LNCAP (cell line): ENCODE measurements around the gene KSR1.

Experiments used
- TF ChIP-seq, protein P1 (sequence below): fragments of 450-650 bp; IDR thresholded peaks from 2 replicates; pipeline ENCODE4 v1.5.1; 2017; ENCODE audit warnings: mild to moderate bottlenecking

Gene KSR1

DNA sequence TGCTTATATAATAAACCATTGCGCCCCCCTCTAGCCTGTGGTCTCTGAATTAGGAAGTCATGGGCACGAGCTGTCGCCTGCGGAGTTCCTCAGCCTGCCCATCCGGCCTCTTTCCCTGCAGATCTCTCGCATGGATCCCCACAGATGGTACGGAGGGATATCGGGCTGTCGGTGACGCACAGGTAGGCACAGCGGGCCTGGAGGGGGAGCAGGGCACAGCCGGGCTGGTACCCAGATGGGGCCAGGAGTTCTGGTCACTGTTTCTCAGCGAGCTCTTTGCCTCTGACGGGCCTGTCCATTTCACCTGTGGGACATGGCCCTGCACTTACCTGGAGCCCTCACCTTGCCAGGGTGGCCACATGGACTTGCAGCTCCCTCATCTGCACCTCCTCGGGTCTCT, 132.1 kb downstream of the KSR1 start:
- TF ChIP-seq, protein P1, sequence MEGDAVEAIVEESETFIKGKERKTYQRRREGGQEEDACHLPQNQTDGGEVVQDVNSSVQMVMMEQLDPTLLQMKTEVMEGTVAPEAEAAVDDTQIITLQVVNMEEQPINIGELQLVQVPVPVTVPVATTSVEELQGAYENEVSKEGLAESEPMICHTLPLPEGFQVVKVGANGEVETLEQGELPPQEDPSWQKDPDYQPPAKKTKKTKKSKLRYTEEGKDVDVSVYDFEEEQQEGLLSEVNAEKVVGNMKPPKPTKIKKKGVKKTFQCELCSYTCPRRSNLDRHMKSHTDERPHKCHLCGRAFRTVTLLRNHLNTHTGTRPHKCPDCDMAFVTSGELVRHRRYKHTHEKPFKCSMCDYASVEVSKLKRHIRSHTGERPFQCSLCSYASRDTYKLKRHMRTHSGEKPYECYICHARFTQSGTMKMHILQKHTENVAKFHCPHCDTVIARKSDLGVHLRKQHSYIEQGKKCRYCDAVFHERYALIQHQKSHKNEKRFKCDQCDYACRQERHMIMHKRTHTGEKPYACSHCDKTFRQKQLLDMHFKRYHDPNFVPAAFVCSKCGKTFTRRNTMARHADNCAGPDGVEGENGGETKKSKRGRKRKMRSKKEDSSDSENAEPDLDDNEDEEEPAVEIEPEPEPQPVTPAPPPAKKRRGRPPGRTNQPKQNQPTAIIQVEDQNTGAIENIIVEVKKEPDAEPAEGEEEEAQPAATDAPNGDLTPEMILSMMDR = no peak

DNA sequence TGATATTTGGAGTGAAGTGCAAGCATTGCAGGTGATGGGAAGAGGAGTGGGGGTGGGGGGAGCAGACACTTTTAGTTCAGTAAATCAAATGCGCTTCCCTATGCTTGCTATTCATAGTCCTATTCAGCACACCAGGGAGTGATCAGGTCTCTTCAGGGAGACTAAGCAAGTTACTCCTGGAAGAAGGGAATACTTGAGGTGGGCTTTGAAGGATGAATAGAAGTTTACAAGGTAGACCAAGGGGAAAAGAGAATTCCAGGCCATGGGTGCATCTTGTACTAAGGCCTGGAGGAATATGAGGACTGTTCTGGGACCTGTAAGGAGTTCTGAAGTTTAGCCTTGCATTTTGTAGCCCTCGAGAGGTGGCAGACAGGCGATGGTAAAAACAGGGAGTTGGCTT, 134.6 kb downstream of the KSR1 start:
- TF ChIP-seq, protein P1 = no peak

DNA sequence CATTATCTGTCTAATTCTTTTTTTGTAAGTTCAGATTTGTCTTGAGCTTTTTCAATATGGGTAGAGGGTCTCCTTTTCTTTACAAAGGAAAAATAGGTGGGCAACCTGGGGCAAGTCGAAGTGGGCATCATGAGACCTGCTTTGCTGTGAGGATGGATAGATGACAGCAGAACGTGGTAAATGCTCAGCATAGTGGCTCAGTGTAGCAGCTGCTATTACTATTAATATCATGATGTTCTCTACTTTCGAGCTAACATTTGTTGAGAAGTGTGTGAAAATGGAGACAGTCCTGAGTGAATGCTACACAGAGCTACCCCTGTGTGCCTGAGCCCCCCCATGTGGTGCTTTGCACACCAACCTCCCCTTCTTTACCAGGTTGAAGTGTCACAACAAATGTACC, 135.7 kb downstream of the KSR1 start:
- TF ChIP-seq, protein P1 = no peak

DNA sequence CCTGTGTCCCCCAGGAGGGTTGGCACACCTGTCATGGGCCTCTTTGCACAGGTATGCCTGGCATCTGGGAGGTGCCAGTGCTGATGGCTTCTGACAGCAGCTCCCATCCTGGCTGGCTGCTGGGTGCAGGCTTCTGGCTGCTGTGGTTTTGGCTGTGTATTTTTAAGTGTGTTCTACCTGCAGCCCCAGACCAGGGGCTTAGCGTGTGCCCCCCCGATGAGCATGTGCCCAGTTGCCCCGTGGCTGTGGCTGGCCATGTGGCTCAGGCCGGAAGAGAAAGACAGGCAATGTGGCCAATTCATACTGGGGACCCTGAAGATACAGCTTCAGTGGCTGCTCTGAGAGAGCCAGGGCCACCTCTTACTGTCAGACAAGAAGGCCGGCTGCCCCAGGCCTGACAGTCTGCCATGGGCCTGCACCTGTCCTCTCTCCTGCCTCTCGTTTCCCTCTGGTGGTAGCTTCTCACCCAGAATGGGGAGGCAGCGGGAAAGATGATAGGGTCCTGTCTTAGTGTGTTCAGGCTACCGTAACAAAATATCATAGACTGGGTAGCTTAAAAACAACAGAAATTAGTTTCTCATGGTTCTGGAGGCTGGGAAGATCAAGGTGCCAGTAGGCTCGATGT, 137.1 kb downstream of the KSR1 start:
- TF ChIP-seq, protein P1 = no peak

DNA sequence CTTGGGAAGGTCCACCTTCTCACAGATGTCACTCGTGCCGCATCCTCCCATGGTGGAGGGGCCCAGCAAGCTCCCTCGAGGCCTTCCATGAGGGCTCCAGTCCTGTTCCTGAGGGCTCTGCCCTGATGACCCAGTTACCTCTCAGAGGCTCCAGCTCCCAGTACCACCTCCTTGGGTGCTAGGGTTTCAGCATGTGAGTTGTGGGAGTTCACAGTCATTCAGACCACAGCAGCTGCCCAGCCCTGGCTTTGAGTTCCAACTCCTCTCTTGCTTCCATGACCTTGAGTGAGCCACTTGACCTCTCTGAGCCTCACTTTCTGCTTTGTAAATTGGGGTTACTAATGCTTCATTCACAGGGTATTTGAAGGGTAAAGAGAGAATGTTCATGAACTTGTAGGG, 137.6 kb downstream of the KSR1 start:
- TF ChIP-seq, protein P1 = no peak

DNA sequence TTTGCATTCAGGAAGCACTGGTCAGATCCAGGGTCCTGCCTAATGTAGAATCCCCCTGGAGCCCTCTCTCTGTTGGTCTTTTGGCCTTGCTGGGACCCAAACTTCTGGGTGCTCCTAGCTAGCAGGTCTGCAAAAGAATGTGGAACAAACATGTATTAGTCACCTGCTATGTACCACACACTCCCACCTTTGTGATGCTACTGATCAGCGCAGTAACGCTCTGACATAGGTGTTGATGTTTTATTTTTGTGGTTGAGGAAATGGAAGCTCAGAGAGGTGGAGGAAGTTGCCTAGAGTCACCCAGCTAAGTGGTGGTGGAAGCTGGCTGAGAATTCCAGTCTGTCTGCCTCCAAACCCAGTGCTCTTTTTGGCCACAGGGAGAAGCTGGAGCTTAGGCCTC, 139.0 kb downstream of the KSR1 start:
- TF ChIP-seq, protein P1 = no peak

DNA sequence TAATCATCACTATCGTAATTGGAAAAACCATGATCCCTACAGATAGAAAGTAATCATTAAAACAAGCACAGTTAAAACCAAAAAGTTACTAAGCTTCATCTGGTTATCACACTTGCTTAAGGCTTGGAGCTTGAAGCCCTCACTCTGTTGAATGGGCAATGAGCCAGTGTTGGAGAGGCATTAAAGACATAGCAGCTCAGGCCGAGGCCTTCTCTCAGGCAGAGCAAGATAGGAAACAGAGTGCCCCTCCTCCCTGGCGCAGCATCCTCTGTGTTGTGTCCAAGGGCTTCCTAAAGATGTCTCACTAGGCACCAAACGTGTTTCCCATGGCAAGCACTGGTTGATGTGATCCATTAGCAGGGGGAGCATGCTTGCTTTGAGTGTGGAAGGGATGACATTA, 139.8 kb downstream of the KSR1 start:
- TF ChIP-seq, protein P1 = no peak
